K562 (cell line): ENCODE measurements around the gene SLC17A9. TPM values are rescaled to one million over a fixed set of nuclear protein-coding genes. Genes with fewer than 3 reads are reported as not detected.

Experiments
- ATAC-seq: fragments of 200-7000 bp; cut with Tn5 transposase; 3 replicates; pipeline ENCODE4 v1.9.1; 2020; ENCODE audit warnings: moderate library complexity
- BruUV-seq: library from RNA; stranded (reverse); fragments of 400-500 nt; replicated peaks from 2 replicates; lab custom pipeline; 2021; lab: Mats Ljungman, UMichigan
- CTCF ChIA-PET: fragments of 300-600 bp; formaldehyde crosslinking; extraction: SDS; loops from one replicate; lab custom pipeline; 2021; ENCODE audit warnings: low intra/inter-chr PET ratio; lab: Yijun Ruan, JAX
- POLR2A ChIA-PET: fragments of 300-600, 350-650 bp; sonication (Branson Sonifier 250); formaldehyde crosslinking; extraction: SDS; loops from one replicate; lab custom pipeline; 2021; ENCODE audit warnings: antibody characterized with exemption, inconsistent platforms; lab: Yijun Ruan, JAX
- DNase-seq, 4 experiments: peaks; one replicate each; pipeline versions ENCODE4 v3.0.0 to v3.0.0-alpha.2; 2011 to 2018; ENCODE audit warnings: low spot score in 3 of 4, mixed read lengths in 3 of 4; ENCODE audit errors: extremely low read depth in 1 of 4
- FAIRE-seq: peaks from 2 replicates; lab custom pipeline; 2011; peaks lifted over from hg19 to GRCh38; lab: Jason Lieb, UNC
- H2AFZ ChIP-seq: 2 replicates; pipeline ENCODE4 v1.6.0; 2011; ENCODE audit warnings: low read depth, low read length, control low read depth, inconsistent platforms
- H3K27ac ChIP-seq: fragments of 200-600 bp; 3 replicates; pipeline ENCODE4 v1.8.0; 2011; ENCODE audit warnings: low read depth, mild to moderate bottlenecking, control low read depth, inconsistent platforms, low read length, moderate library complexity, mixed read lengths; ENCODE audit errors: extremely low read depth
- H3K27me3 ChIP-seq, 2 experiments: fragments of 300-600 bp in 1 of 2; 2 replicates in 1 of 2; 3 replicates in 1 of 2; pipeline versions ENCODE4 v1.6.0 to v1.8.0; 2011; ENCODE audit warnings: inconsistent platforms in 2 of 2, low read length in 2 of 2, mild to moderate bottlenecking in 1 of 2, mixed read lengths in 1 of 2, moderate library complexity in 1 of 2; ENCODE audit not compliant: control insufficient read depth in 2 of 2, insufficient read depth in 2 of 2
- H3K36me3 ChIP-seq: fragments of 300-600 bp; 3 replicates; pipeline ENCODE4 v1.8.0; 2011; ENCODE audit warnings: mild to moderate bottlenecking, low read length, inconsistent platforms; ENCODE audit not compliant: control insufficient read depth, insufficient read depth
- H3K4me1 ChIP-seq, 2 experiments: fragments of 200-600 bp in 1 of 2; replicated peaks in 1 of 2; 2 replicates in 1 of 2; 3 replicates in 1 of 2; pipeline versions ENCODE4 v1.5.1 to v1.8.0; 2011; ENCODE audit warnings: inconsistent platforms in 2 of 2, low read length in 2 of 2, mild to moderate bottlenecking in 1 of 2, mixed read lengths in 1 of 2, moderate library complexity in 1 of 2; ENCODE audit not compliant: control insufficient read depth in 2 of 2, insufficient read depth in 2 of 2
- H3K4me2 ChIP-seq: 2 replicates; pipeline ENCODE4 v1.6.1; 2011; ENCODE audit warnings: low read length, control low read depth, inconsistent platforms, mixed read lengths; ENCODE audit not compliant: insufficient read depth
- H3K4me3 ChIP-seq: fragments of 200-600 bp; sonication (generic), shearing (Covaris generic); 2 replicates; pipeline ENCODE4 v1.5.1; 2016; ENCODE audit warnings: control low read depth, inconsistent platforms
- H3K79me2 ChIP-seq: fragments of 200-600 bp; 3 replicates; pipeline ENCODE4 v1.8.0; 2011; ENCODE audit warnings: low read length, inconsistent platforms; ENCODE audit not compliant: control insufficient read depth, insufficient read depth
- H3K9ac ChIP-seq, 2 experiments: 2 replicates each; pipeline versions ENCODE4 v1.6.0 to v1.6.1; 2011; ENCODE audit warnings: low read depth in 2 of 2, low read length in 2 of 2, control low read depth in 1 of 2, inconsistent platforms in 1 of 2, mild to moderate bottlenecking in 1 of 2, mixed read lengths in 1 of 2; ENCODE audit not compliant: insufficient read depth in 1 of 2
- H3K9me1 ChIP-seq: one replicate; pipeline ENCODE4 v1.6.0; 2011; ENCODE audit warnings: inconsistent platforms, mild to moderate bottlenecking, low read length, moderate library complexity; ENCODE audit not compliant: control insufficient read depth, insufficient read depth
- H3K9me3 ChIP-seq: replicated peaks from 2 replicates; pipeline ENCODE4 v1.5.1; 2011; ENCODE audit warnings: low read depth, low read length, inconsistent platforms; ENCODE audit not compliant: control insufficient read depth, insufficient read depth
- H4K20me1 ChIP-seq: replicated peaks from 2 replicates; pipeline ENCODE4 v1.6.1; 2011; ENCODE audit warnings: low read length, inconsistent platforms, mixed read lengths; ENCODE audit not compliant: control insufficient read depth, insufficient read depth
- BRF1 ChIP-seq: IDR thresholded peaks from 3 replicates; pipeline ENCODE4 v1.6.1; 2011; ENCODE audit warnings: borderline replicate concordance, mild to moderate bottlenecking; ENCODE audit not compliant: insufficient read length; ENCODE audit errors: extremely low read depth
- C11orf30 ChIP-seq: fragments of 450-650 bp; IDR thresholded peaks from 2 replicates; pipeline ENCODE4 v1.6.1; 2016; ENCODE audit warnings: low read depth, mild to moderate bottlenecking
- E2F3 ChIP-seq: fragments of 250-450 bp; sonication (Bioruptor Pico); IDR thresholded peaks from 2 replicates; pipeline ENCODE4 v1.4.0; 2020; ENCODE audit warnings: mild to moderate bottlenecking
- KAT2B ChIP-seq: IDR thresholded peaks from one replicate; pipeline ENCODE4 v1.6.1; 2012; ENCODE audit warnings: low read depth, mild to moderate bottlenecking, control low read depth, inconsistent platforms, low read length, moderate library complexity
- NFE2L1 ChIP-seq: fragments of 450-650 bp; IDR thresholded peaks from 2 replicates; pipeline ENCODE4 v1.6.1; 2016; ENCODE audit warnings: missing genetic modification characterization, low read depth, mild to moderate bottlenecking, missing compliant biosample characterization, moderate library complexity, borderline replicate concordance
- TEAD1 ChIP-seq, 2 experiments: fragments of 450-650 bp in 1 of 2; sonication (generic) in 1 of 2; formaldehyde crosslinking; IDR thresholded peaks; 2 replicates each; pipeline versions ENCODE4 v1.4.0 to v1.8.0; 2020 to 2022; ENCODE audit warnings: mild to moderate bottlenecking in 2 of 2, missing genetic modification reagents in 1 of 2
- TGIF2 ChIP-seq: sonication (generic); formaldehyde crosslinking; IDR thresholded peaks from 2 replicates; pipeline ENCODE4 v1.8.1; 2022; ENCODE audit warnings: mild to moderate bottlenecking, missing genetic modification reagents, moderate library complexity
- TOE1 ChIP-seq, 2 experiments: fragments of 450-650 bp in 1 of 2; sonication (generic) in 1 of 2; formaldehyde crosslinking in 1 of 2; IDR thresholded peaks; 2 replicates each; pipeline versions ENCODE4 v1.7.1 to v1.8.0; 2016 to 2022; ENCODE audit warnings: borderline replicate concordance in 2 of 2, mild to moderate bottlenecking in 2 of 2, antibody characterized with exemption in 1 of 2, inconsistent platforms in 1 of 2, low read depth in 1 of 2, missing genetic modification reagents in 1 of 2, moderate library complexity in 1 of 2
- ZNF408 ChIP-seq: fragments of 250-450 bp; sonication (Bioruptor Pico); IDR thresholded peaks from 2 replicates; pipeline ENCODE4 v1.4.0; 2020; ENCODE audit warnings: low read depth, mild to moderate bottlenecking, moderate library complexity
- ZNF431 ChIP-seq: sonication (generic); formaldehyde crosslinking; IDR thresholded peaks from 2 replicates; pipeline ENCODE4 v1.8.0; 2022; ENCODE audit warnings: mild to moderate bottlenecking, missing genetic modification reagents
- ZNF639 ChIP-seq, 2 experiments: fragments of 200-800 bp in 1 of 2; sonication (Bioruptor generic) in 1 of 2; sonication (generic) in 1 of 2; formaldehyde crosslinking in 1 of 2; IDR thresholded peaks in 1 of 2; conservative IDR thresholded peaks in 1 of 2; 2 replicates each; pipeline versions ENCODE4 v1.5.0 to v1.6.1; 2016 to 2020; ENCODE audit warnings: missing compliant biosample characterization in 1 of 2, missing genetic modification characterization in 1 of 2, missing genetic modification reagents in 1 of 2
- WGBS: fragments of 100-300 bp; shearing (Covaris generic); methylation state at CpG from one replicate; pipeline ENCODE4 v1.1.6; 2016; ENCODE audit warnings: low coverage, mixed read lengths; ENCODE audit not compliant: insufficient coverage; ENCODE audit errors: missing lambda C conversion rate; 5-methylcytosine and 5-hydroxymethylcytosine counted together
- in situ Hi-C: fragments of 300-500 bp; cut with MboI; formaldehyde crosslinking; loops from 4 replicates; pipeline ENCODE4 v1.15.0; 2018; ENCODE audit warnings: inconsistent platforms, mixed read lengths
- intact Hi-C: fragments of 100-400 bp; cut with micrococcal nuclease; formaldehyde crosslinking; loops from 2 replicates; pipeline ENCODE4 v1.14.2; 2022
- polyA plus RNA-seq, 8 experiments: library from polyadenylated mRNA; depleted of rRNA in 4 of 8; stranded (reverse) in 5 of 8; unstranded in 3 of 8; fragments of >200 nt; fragmentation: Nextera tagmentation in 2 of 8; fragmentation: Illumina TruSeq in 1 of 8; extraction: Ambion mirVana in 2 of 8; extraction: Trizol in 1 of 8; gene quantifications; 2 replicates each; pipeline versions ENCODE4 v1.2.1 to v1.2.3, GENCODE V29; 2011 to 2014; ENCODE audit warnings: inconsistent platforms in 1 of 8, missing spikeins in 1 of 8
- total RNA-seq, 7 experiments: library from RNA; depleted of rRNA in 6 of 7; stranded (reverse); fragments of >200 nt in 6 of 7; fragmentation: Illumina TruSeq in 2 of 7; extraction: Trizol in 2 of 7; gene quantifications; 2 replicates each; pipeline versions ENCODE4 v1.2.1 to v1.2.3, GENCODE V29; 2011 to 2021; ENCODE audit warnings: low replicate concordance in 1 of 7
- TF ChIP-seq, protein P1 (sequence below): fragments of 450-650 bp; formaldehyde crosslinking; conservative IDR thresholded peaks from 2 replicates; pipeline ENCODE4 v1.4.0; 2022; ENCODE audit warnings: mild to moderate bottlenecking, missing genetic modification characterization
- TF ChIP-seq, protein P2 (sequence below), 2 experiments: fragments of 450-650 bp; IDR thresholded peaks; 2 replicates each; pipeline ENCODE4 v1.6.1; 2018; ENCODE audit warnings: mild to moderate bottlenecking in 2 of 2, low read depth in 1 of 2; ENCODE audit not compliant: partially characterized antibody in 2 of 2

Gene SLC17A9
- total and polyA plus RNA-seq, 9 of the 15 experiments (the other 6 are each of a cell fraction or from before 2014, with no cell fraction given), result 0.04 to 0.31 TPM; not detected in 7

GRCh38 chr20:63017826-63018411, 65.4 kb downstream of the SLC17A9 start:
- CTCF ChIA-PET, result no interaction called here
- TF ChIP-seq ZNF639 (CRISPR knock-in tag; conservative IDR thresholded peaks at IDR 0.05 in 1 of 2, IDR thresholded peaks at IDR 0.05 in 1 of 2), result no peak
- TF ChIP-seq ZNF431 (CRISPR knock-in tag), result no peak
- no peak for TF ChIP-seq NFE2L1 (tag)
- TF ChIP-seq E2F3 (CRISPR knock-in tag), result no peak
- TF ChIP-seq, protein P1, sequence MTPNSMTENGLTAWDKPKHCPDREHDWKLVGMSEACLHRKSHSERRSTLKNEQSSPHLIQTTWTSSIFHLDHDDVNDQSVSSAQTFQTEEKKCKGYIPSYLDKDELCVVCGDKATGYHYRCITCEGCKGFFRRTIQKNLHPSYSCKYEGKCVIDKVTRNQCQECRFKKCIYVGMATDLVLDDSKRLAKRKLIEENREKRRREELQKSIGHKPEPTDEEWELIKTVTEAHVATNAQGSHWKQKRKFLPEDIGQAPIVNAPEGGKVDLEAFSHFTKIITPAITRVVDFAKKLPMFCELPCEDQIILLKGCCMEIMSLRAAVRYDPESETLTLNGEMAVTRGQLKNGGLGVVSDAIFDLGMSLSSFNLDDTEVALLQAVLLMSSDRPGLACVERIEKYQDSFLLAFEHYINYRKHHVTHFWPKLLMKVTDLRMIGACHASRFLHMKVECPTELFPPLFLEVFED, result no peak
- no peak for TF ChIP-seq TGIF2 (CRISPR knock-in tag)
- no peak for TF ChIP-seq KAT2B
- TF ChIP-seq C11orf30, result no peak
- TF ChIP-seq, protein P2, sequence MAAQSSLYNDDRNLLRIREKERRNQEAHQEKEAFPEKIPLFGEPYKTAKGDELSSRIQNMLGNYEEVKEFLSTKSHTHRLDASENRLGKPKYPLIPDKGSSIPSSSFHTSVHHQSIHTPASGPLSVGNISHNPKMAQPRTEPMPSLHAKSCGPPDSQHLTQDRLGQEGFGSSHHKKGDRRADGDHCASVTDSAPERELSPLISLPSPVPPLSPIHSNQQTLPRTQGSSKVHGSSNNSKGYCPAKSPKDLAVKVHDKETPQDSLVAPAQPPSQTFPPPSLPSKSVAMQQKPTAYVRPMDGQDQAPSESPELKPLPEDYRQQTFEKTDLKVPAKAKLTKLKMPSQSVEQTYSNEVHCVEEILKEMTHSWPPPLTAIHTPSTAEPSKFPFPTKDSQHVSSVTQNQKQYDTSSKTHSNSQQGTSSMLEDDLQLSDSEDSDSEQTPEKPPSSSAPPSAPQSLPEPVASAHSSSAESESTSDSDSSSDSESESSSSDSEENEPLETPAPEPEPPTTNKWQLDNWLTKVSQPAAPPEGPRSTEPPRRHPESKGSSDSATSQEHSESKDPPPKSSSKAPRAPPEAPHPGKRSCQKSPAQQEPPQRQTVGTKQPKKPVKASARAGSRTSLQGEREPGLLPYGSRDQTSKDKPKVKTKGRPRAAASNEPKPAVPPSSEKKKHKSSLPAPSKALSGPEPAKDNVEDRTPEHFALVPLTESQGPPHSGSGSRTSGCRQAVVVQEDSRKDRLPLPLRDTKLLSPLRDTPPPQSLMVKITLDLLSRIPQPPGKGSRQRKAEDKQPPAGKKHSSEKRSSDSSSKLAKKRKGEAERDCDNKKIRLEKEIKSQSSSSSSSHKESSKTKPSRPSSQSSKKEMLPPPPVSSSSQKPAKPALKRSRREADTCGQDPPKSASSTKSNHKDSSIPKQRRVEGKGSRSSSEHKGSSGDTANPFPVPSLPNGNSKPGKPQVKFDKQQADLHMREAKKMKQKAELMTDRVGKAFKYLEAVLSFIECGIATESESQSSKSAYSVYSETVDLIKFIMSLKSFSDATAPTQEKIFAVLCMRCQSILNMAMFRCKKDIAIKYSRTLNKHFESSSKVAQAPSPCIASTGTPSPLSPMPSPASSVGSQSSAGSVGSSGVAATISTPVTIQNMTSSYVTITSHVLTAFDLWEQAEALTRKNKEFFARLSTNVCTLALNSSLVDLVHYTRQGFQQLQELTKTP (IDR thresholded peaks at IDR 0.05; ENCODE audit: low read depth in 1 of 2, partially characterized antibody in 2 of 2), result no peak
- TF ChIP-seq TOE1 (IDR thresholded peaks at IDR 0.05; ENCODE audit: borderline replicate concordance), result no peak
- TF ChIP-seq TOE1 (CRISPR knock-in tag; IDR thresholded peaks at IDR 0.05; ENCODE audit: borderline replicate concordance, low read depth), result no peak
- no peak for TF ChIP-seq ZNF408 (CRISPR knock-in tag)
- TF ChIP-seq TEAD1 (CRISPR knock-in tag; IDR thresholded peaks at IDR 0.05), result no peak
- no peak for TF ChIP-seq BRF1

More at GRCh38 chr20:63017826-63018411, 65.4 kb downstream of the SLC17A9 start:
- ATAC-seq, result peak; percentile 53
- Histone ChIP-seq H3K27me3 (peaks cover 75 to 80% of the 10 kb centered on the region in 2 experiments), H3K9me3 (0 out of 2 replicates have a peak, but pooled peaks cover 3% of the 10 kb centered on the region), H3K4me2 (no peak overlapping the region), H3K79me2 (no peaks in the 10 kb centered on the region), H3K4me3 (no peak overlapping the region), H3K36me3 (no peaks in the 10 kb centered on the region), H2AFZ (no peak overlapping the region), H3K9me1 (no peaks in the 10 kb centered on the region), H3K27ac (no peak overlapping the region), H3K4me1 (peaks cover 0 to 21% of the 10 kb centered on the region in 2 experiments; a peak in 2 of 5 replicates), H4K20me1 (no peaks in the 10 kb centered on the region; the same call in none of the 2 replicates), H3K9ac (no peak overlapping the region; a peak in 1 of 4 replicates)
- no peak for FAIRE-seq
- in situ Hi-C loops, result loop anchor here (10.0 kb wide), 1 partner anchor 193 kb away; no protein-coding TSS in a partner anchor
- POLR2A ChIA-PET, result interaction anchor here (0.6 kb wide), 1 partner anchor 42 kb away, joined by 4 read pairs; no protein-coding TSS in a partner anchor
- 4% methylated on average over 21 of the region's 25 CpGs for WGBS
- intact Hi-C loops, result no loop called here
- DNase-seq, result no peak
- no TSS peak for BruUV-seq
